Right lobe of liver (tissue), 6 donors: ENCODE data around the gene C1orf122. TPM values are rescaled to one million over a fixed set of nuclear protein-coding genes. Genes with fewer than 3 reads are reported as not detected.
A peak's percentile ranks its signal among the peaks of the same experiment; 100 is the strongest.

ENCODE experiments used
- ATAC-seq, 4 donors: fragments of 200-7000 bp; cut with Tn5 transposase; one replicate each; pipeline ENCODE4 v1.9.1; 2020; ENCODE audit warnings: mild to moderate bottlenecking in 4 of 4, moderate library complexity in 4 of 4
- DNase-seq, 3 donors: peaks; one replicate each; pipeline ENCODE4 v3.0.0-alpha.2; 2020
- H3K27ac ChIP-seq, 3 donors: fragments of 200-600 bp; one replicate each; pipeline ENCODE4 v1.8.0; 2022
- H3K27me3 ChIP-seq, 2 donors: fragments of 200-600 bp; one replicate each; pipeline ENCODE4 v1.8.0; 2022
- H3K36me3 ChIP-seq, 4 donors: fragments of 200-600 bp; sonication (generic) in 1 of 4; one replicate each; pipeline versions ENCODE4 v1.5.1 to v1.8.0; 2017 to 2022; ENCODE audit warnings: control low read depth in 1 of 4
- H3K4me1 ChIP-seq, 4 donors: fragments of 200-600 bp; sonication (generic) in 1 of 4; one replicate each; pipeline versions ENCODE4 v1.5.1 to v1.8.0; 2017 to 2022; ENCODE audit warnings: control low read depth in 1 of 4
- H3K4me3 ChIP-seq, 3 donors: fragments of 200-600 bp; one replicate each; pipeline ENCODE4 v1.8.0; 2022
- H3K9me3 ChIP-seq, 4 donors: fragments of 200-600 bp; sonication (generic) in 1 of 4; one replicate each; pipeline versions ENCODE4 v1.5.1 to v1.8.0; 2017 to 2022; ENCODE audit warnings: control low read depth in 1 of 4
- CTCF ChIP-seq, 4 donors: fragments of 200-600 bp in 3 of 4; fragments of 450-650 bp in 1 of 4; IDR thresholded peaks; one replicate each; pipeline versions ENCODE4 v1.5.1 to v1.8.0; 2016 to 2022; ENCODE audit warnings: antibody characterized with exemption in 4 of 4, mild to moderate bottlenecking in 2 of 4
- POLR2A ChIP-seq: fragments of 450-650 bp; IDR thresholded peaks from one replicate; pipeline ENCODE4 v1.6.1; 2017; ENCODE audit warnings: antibody characterized with exemption, mild to moderate bottlenecking
- WGBS: methylation state at CpG from one replicate; pipeline ENCODE4 v1.1.6; 2018; ENCODE audit warnings: low coverage, low lambda C conversion rate; ENCODE audit not compliant: insufficient coverage; ENCODE audit errors: missing lambda C conversion rate; 5-methylcytosine and 5-hydroxymethylcytosine counted together
- intact Hi-C, 2 donors: fragments of 100-400 bp; cut with DNase I; formaldehyde crosslinking; loops; one replicate each; pipeline versions ENCODE4 v1.11.2 to v1.14.1; 2022
- total RNA-seq, 6 experiments: library from RNA; depleted of rRNA in 2 of 6; stranded (reverse); fragments of >200 nt in 2 of 6; fragmentation: NEBNext Ultra II Directional in 3 of 6; extraction: Animal tissue kit (Norgen Biotek cat#: 25700) in 3 of 6; gene quantifications; one replicate each; pipeline versions ENCODE4 v1.1.0 to v1.2.4, GENCODE V29; 2016 to 2023
- donor health status: DM: no; HTN: yes; CAD: no.
- donor health status: DM: no; HTN: no; CAD: no.
- donor health status: DM: no; HTN: no; CAD: no.
- donor health status: DM: no; HTN: yes; CAD: no.
- donor health status: DM: no; HTN: yes; CAD: no.

The C1orf122 gene
- total RNA-seq, 6 experiments from 2014 or later: 23.0 to 61.7 (median 27.9) TPM

GRCh38 chr1:37845049-37845646 is 37.6 kb downstream of the C1orf122 start:
- no peak for DNase-seq
- intact Hi-C loops: no loop called here
- Histone ChIP-seq H3K27ac (no peak overlapping the region), H3K9me3 (no peaks in the 10 kb centered on the region), H3K4me3 (no peak overlapping the region), H3K4me1 (peaks cover 0 to 16% (median 7%) of the 10 kb centered on the region in 4 donors), H3K36me3 (peaks cover 0 to 2% (median 0%) of the 10 kb centered on the region in 4 donors), H3K27me3 (no peaks in the 10 kb centered on the region)
- WGBS: 52% methylated on average over 5 of the region's 5 CpGs
- ATAC-seq: no peak
- no peak for TF ChIP-seq CTCF (IDR thresholded peaks at IDR 0.05)
- TF ChIP-seq POLR2A: no peak

GRCh38 chr1:37845786-37846185 is 38.2 kb downstream of the C1orf122 start:
- H3K4me3 ChIP-seq: no peak overlapping the region
- intact Hi-C loops: no loop called here
- H3K27me3 ChIP-seq: no peaks in the 10 kb centered on the region
- 57% methylated on average over 3 of the region's 3 CpGs for whole genome bisulfite sequencing
- no peaks in the 10 kb centered on the region for H3K36me3 ChIP-seq
- no peak for TF ChIP-seq CTCF (IDR thresholded peaks at IDR 0.05)
- TF ChIP-seq POLR2A: no peak
- H3K4me1 ChIP-seq: peaks cover 0 to 20% (median 7%) of the 10 kb centered on the region in 4 donors
- H3K27ac ChIP-seq: no peak overlapping the region
- no peak for DNase-seq
- no peak for ATAC-seq
- H3K9me3 ChIP-seq: no peaks in the 10 kb centered on the region

- H3K4me1 ChIP-seq: peaks cover 0 to 30% (median 10%) of the 10 kb centered on the region in 4 donors
- H3K4me3 ChIP-seq: no peak overlapping the region
- WGBS: 66% methylated on average over 4 of the region's 4 CpGs
- H3K9me3 ChIP-seq: no peaks in the 10 kb centered on the region
- H3K36me3 ChIP-seq: no peaks in the 10 kb centered on the region
- no peak overlapping the region for H3K27ac ChIP-seq
- TF ChIP-seq POLR2A (no peak), CTCF (IDR thresholded peaks at IDR 0.05) (no peak)
- H3K27me3 ChIP-seq: no peaks in the 10 kb centered on the region
- intact Hi-C loops: no loop called here
- peak in 1 of 4 donors; percentile 30 for ATAC-seq
- DNase-seq: no peak
These were observed 39.2 kb downstream of the C1orf122 start for GRCh38 chr1:37846647-37847339.

- ATAC-seq (no peak), DNase-seq (no peak)
- Histone ChIP-seq H3K4me1 (peaks cover 0 to 25% (median 8%) of the 10 kb centered on the region in 4 donors), H3K27ac (no peak overlapping the region), H3K27me3 (no peaks in the 10 kb centered on the region), H3K4me3 (no peak overlapping the region), H3K36me3 (peaks cover 0 to 3% (median 0%) of the 10 kb centered on the region in 4 donors), H3K9me3 (no peaks in the 10 kb centered on the region)
- intact Hi-C loops: no loop called here
- no peak for TF ChIP-seq CTCF (IDR thresholded peaks at IDR 0.05)
- no peak for TF ChIP-seq POLR2A
- 86% methylated on average over 1 of the region's 3 CpGs for WGBS
These were observed 41.9 kb downstream of the C1orf122 start for GRCh38 chr1:37849480-37849879.
